Psoas muscle (tissue), 8 donors: ENCODE measurements around the gene SLC7A14. TPM values are rescaled to one million over a fixed set of nuclear protein-coding genes. Genes with fewer than 3 reads are reported as not detected.

Experiments
- ATAC-seq, 4 donors: fragments of 200-7000 bp; cut with Tn5 transposase; one replicate each; pipeline ENCODE4 v1.9.1; 2020; ENCODE audit warnings: moderate library complexity in 3 of 4, mild to moderate bottlenecking in 2 of 4
- DNase-seq, 2 donors: peaks; one replicate each; pipeline ENCODE4 v3.0.0-alpha.2; 2020
- H3K27ac ChIP-seq: fragments of 200-600 bp; one replicate; pipeline ENCODE4 v1.8.0; 2022
- H3K27me3 ChIP-seq, 3 donors: fragments of 200-600 bp in 1 of 3; one replicate each; pipeline versions ENCODE4 v1.6.1 to v1.8.0; 2013 to 2022; ENCODE audit warnings: low read length in 2 of 3, mild to moderate bottlenecking in 2 of 3, moderate library complexity in 1 of 3; ENCODE audit not compliant: insufficient read depth in 3 of 3
- H3K36me3 ChIP-seq, 2 donors: fragments of 200-600 bp in 1 of 2; one replicate each; pipeline versions ENCODE4 v1.6.1 to v1.8.0; 2013 to 2022; ENCODE audit warnings: low read depth in 1 of 2, mild to moderate bottlenecking in 1 of 2, moderate library complexity in 1 of 2; ENCODE audit not compliant: insufficient read depth in 1 of 2
- H3K4me1 ChIP-seq: fragments of 200-600 bp; one replicate; pipeline ENCODE4 v1.8.0; 2022
- H3K4me3 ChIP-seq: fragments of 200-600 bp; one replicate; pipeline ENCODE4 v1.8.0; 2022; ENCODE audit warnings: mild to moderate bottlenecking
- H3K9me3 ChIP-seq: fragments of 200-600 bp; one replicate; pipeline ENCODE4 v1.8.0; 2022
- WGBS, 3 donors: extraction: QIAGEN DNeasy Blood & Tissue Kit; methylation state at CpG; one replicate each; pipeline versions ENCODE4 v1.1.6 to v1.1.7; 2013; 5-methylcytosine and 5-hydroxymethylcytosine counted together
- intact Hi-C, 2 donors: fragments of 100-400 bp; cut with DNase I; formaldehyde crosslinking; loops; one replicate each; pipeline versions ENCODE4 v1.11.0 to v1.14.2; 2022
- polyA plus RNA-seq, 3 donors: library from polyadenylated mRNA; stranded (reverse); fragments of 200-250 nt; gene quantifications; one replicate each; pipeline ENCODE4 v1.2.3, GENCODE V29; 2013
- total RNA-seq, 4 donors: library from RNA; stranded (reverse); fragmentation: NEBNext Ultra II Directional in 2 of 4; extraction: Animal tissue kit (Norgen Biotek cat#: 25700) in 2 of 4; gene quantifications; one replicate each; pipeline versions ENCODE4 v1.2.1 to v1.2.4, GENCODE V29; 2021 to 2023
- TF ChIP-seq, protein P1 (sequence below): fragments of 200-600 bp; IDR thresholded peaks from one replicate; pipeline ENCODE4 v1.8.0; 2022; ENCODE audit warnings: antibody characterized with exemption
- donor health status: healthy with polysubstance abuse.
- donor health status: DM: no; HTN: no; CAD: no; lungs with moderate emphysema.
- donor health status: Bipolar disorder and iron deficiency.
- donor health status: healthy.
- donor health status: DM: yes; HTN: yes; CAD: no.
- donor health status: DM: no; HTN: no; CAD: no.
- donor health status: DM: no; HTN: no; CAD: no.
- donor health status: DM: yes; HTN: yes; CAD: no.

SLC7A14 gene
- total and polyA plus RNA-seq, 7 donors: under 0.01 to 0.04 (median 0.01) TPM; not detected in 4

- Histone ChIP-seq H3K4me1 (no peaks in the 10 kb centered on the region), H3K27me3 (no peaks in the 10 kb centered on the region), H3K27ac (no peak overlapping the region), H3K4me3 (no peak overlapping the region), H3K9me3 (no peaks in the 10 kb centered on the region), H3K36me3 (no peaks in the 10 kb centered on the region)
- TF ChIP-seq, protein P1, sequence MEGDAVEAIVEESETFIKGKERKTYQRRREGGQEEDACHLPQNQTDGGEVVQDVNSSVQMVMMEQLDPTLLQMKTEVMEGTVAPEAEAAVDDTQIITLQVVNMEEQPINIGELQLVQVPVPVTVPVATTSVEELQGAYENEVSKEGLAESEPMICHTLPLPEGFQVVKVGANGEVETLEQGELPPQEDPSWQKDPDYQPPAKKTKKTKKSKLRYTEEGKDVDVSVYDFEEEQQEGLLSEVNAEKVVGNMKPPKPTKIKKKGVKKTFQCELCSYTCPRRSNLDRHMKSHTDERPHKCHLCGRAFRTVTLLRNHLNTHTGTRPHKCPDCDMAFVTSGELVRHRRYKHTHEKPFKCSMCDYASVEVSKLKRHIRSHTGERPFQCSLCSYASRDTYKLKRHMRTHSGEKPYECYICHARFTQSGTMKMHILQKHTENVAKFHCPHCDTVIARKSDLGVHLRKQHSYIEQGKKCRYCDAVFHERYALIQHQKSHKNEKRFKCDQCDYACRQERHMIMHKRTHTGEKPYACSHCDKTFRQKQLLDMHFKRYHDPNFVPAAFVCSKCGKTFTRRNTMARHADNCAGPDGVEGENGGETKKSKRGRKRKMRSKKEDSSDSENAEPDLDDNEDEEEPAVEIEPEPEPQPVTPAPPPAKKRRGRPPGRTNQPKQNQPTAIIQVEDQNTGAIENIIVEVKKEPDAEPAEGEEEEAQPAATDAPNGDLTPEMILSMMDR: no peak
- DNase-seq: no peak
- ATAC-seq: no peak
- intact Hi-C loops: no loop called here
- 83 to 87% (median 86%) methylated on average over 6 of the region's 6 CpGs for WGBS, 3 donors
Observed at GRCh38 chr3:170496868-170497140, 89.1 kb downstream of the SLC7A14 start.

GRCh38 chr3:170496026-170496867 lies 89.6 kb downstream of the SLC7A14 start:
- intact Hi-C loops: no loop called here
- no peaks in the 10 kb centered on the region for H3K36me3 ChIP-seq
- no peaks in the 10 kb centered on the region for H3K9me3 ChIP-seq
- H3K4me1 ChIP-seq: no peaks in the 10 kb centered on the region
- H3K27ac ChIP-seq: no peak overlapping the region
- ATAC-seq (no peak), DNase-seq (peak in 1 of 2 donors; percentile 46)
- WGBS, 3 donors: 90 to 91% (median 90%) methylated on average over 39 to 40 of the region's 40 CpGs
- no peak overlapping the region for H3K4me3 ChIP-seq
- no peaks in the 10 kb centered on the region for H3K27me3 ChIP-seq
- TF ChIP-seq, protein P1: no peak

- H3K36me3 ChIP-seq: no peaks in the 10 kb centered on the region
- ATAC-seq: no peak
- H3K4me3 ChIP-seq: no peak overlapping the region
Observed at GRCh38 chr3:170494766-170495165, 91.1 kb downstream of the SLC7A14 start.

DNA sequence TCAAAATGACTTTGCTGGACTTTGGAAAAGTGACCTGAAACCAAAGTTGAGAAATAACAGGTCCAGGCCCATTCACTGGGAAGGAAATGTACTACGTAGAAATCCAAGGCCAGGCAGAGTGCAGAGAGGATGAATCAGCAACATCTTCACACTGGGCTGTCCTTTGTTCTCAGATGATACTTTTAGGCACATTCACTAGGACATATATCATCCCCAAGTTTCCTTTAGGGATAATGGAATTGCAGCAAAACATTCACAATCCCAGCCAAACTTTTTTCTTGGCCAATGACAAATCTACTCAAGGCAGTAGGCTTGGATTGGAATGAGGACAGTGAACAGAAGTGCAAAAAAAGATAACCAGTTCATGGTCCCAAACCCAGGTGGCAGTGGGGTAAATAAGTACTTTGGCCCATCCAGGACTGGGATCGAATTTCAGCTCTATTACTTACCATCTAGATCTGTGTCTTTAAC lies 92.1 kb downstream of the SLC7A14 start:
- H3K4me1 ChIP-seq: no peaks in the 10 kb centered on the region
- H3K4me3 ChIP-seq: no peak overlapping the region
- WGBS, 3 donors: 73 to 83% (median 82%) methylated on average over 2 of the region's 2 CpGs
- no peaks in the 10 kb centered on the region for H3K27me3 ChIP-seq
- no peaks in the 10 kb centered on the region for H3K9me3 ChIP-seq
- intact Hi-C loops: no loop called here
- TF ChIP-seq, protein P1: no peak
- ATAC-seq (peak; percentile 21 to 69 (median 64)), DNase-seq (no peak)
- no peak overlapping the region for H3K27ac ChIP-seq
- H3K36me3 ChIP-seq: no peaks in the 10 kb centered on the region

More at GRCh38 chr3:170494766-170495165, 91.1 kb downstream of the SLC7A14 start:
- no peaks in the 10 kb centered on the region for H3K27me3 ChIP-seq
- H3K4me1 ChIP-seq: no peaks in the 10 kb centered on the region
- H3K27ac ChIP-seq: no peak overlapping the region
- TF ChIP-seq, protein P1: no peak
- H3K9me3 ChIP-seq: no peaks in the 10 kb centered on the region
- DNase-seq: no peak
- WGBS, 3 donors: 74 to 83% (median 80%) methylated on average over 4 of the region's 4 CpGs
- intact Hi-C loops: no loop called here
